ENCODE data around the gene ZNF560. TPM values are rescaled to one million over a fixed set of nuclear protein-coding genes. Genes with fewer than 3 reads are reported as not detected.
A peak's percentile ranks its signal among the peaks of the same experiment; 100 is the strongest.

ZNF560 gene
- total and polyA plus RNA-seq, 9 of the 15 experiments (the other 6 are each of a cell fraction or from before 2014, with no cell fraction given) = 0.04 to 0.18 (median 0.05) TPM; not detected in 3

GRCh38 chr19:9531933-9532332, 33.5 kb upstream of the ZNF560 start:
- no peak overlapping the region for H2AFZ ChIP-seq (ENCODE audit: low read depth, low read length)
- H3K36me3 ChIP-seq (ENCODE audit: control insufficient read depth, insufficient read depth, low read length) = peaks cover 81% of the 10 kb centered on the region
- intact Hi-C loops (cut with micrococcal nuclease) (no loop called here), in situ Hi-C loops (cut with MboI) (no loop called here)
- FAIRE-seq (no peak), DNase-seq (ENCODE audit: extremely low read depth in 1 of 4, low spot score in 3 of 4) (no peak), ATAC-seq (no peak)
- H4K20me1 ChIP-seq (replicated peaks; ENCODE audit: control insufficient read depth, insufficient read depth, low read length) = no peaks in the 10 kb centered on the region
- H3K9me3 ChIP-seq (replicated peaks; ENCODE audit: control insufficient read depth, insufficient read depth, low read depth, low read length) = peaks cover 41% of the 10 kb centered on the region
- no peaks in the 10 kb centered on the region for H3K4me1 ChIP-seq (replicated peaks in 1 of 2; ENCODE audit: control insufficient read depth in 2 of 2, insufficient read depth in 2 of 2, low read length in 2 of 2)
- WGBS (ENCODE audit: insufficient coverage, low coverage, missing lambda C conversion rate) = 91% methylated on average over 4 of the region's 4 CpGs
- H3K4me2 ChIP-seq (ENCODE audit: insufficient read depth, low read length) = no peak overlapping the region
- BruUV-seq (replicated peaks) = no TSS peak
- H3K4me3 ChIP-seq = no peak overlapping the region
- no peak overlapping the region for H3K9ac ChIP-seq (ENCODE audit: insufficient read depth in 1 of 2, low read depth in 2 of 2, low read length in 2 of 2)
- CTCF ChIA-PET (ENCODE audit: low intra/inter-chr PET ratio) = no interaction called here
- POLR2A ChIA-PET = no interaction called here
- H3K27ac ChIP-seq (ENCODE audit: extremely low read depth, low read depth, low read length) = no peak overlapping the region
- H3K79me2 ChIP-seq (ENCODE audit: control insufficient read depth, insufficient read depth, low read length) = no peaks in the 10 kb centered on the region
- no peaks in the 10 kb centered on the region for H3K27me3 ChIP-seq (ENCODE audit: control insufficient read depth in 2 of 2, insufficient read depth in 2 of 2, low read length in 2 of 2)
- no peaks in the 10 kb centered on the region for H3K9me1 ChIP-seq (ENCODE audit: control insufficient read depth, insufficient read depth, low read length)
- no peak for TF ChIP-seq RB1 (IDR thresholded peaks at IDR 0.05; ENCODE audit: low read depth)
- no peak for TF ChIP-seq FOXA3 (CRISPR knock-in tag; conservative IDR thresholded peaks at IDR 0.05 in 1 of 2, IDR thresholded peaks at IDR 0.05 in 1 of 2)
- no peak for TF ChIP-seq ZNF512 (tag; IDR thresholded peaks at IDR 0.05)
- TF ChIP-seq ATF3 (IDR thresholded peaks at IDR 0.05) = peak; percentile 28; the same call in 1 of the 2 replicates
- no peak for TF ChIP-seq ATF3 (CRISPR knock-in tag; conservative IDR thresholded peaks at IDR 0.05)

Measured in K562 (cell line).